Measurements from ENCODE around the gene SBK1.

GRCh38 chr16:28326881-28327610 lies 34.7 kb downstream of the SBK1 start:
- TF ChIP-seq POLR2A (IDR thresholded peaks at IDR 0.05; ENCODE audit: low read length) (no peak), CTCF (IDR thresholded peaks at IDR 0.05) (peak; percentile 67), RFX5 (IDR thresholded peaks at IDR 0.05) (no peak), ZC3H11A (IDR thresholded peaks at IDR 0.05) (no peak), PHF8 (IDR thresholded peaks at IDR 0.05; ENCODE audit: borderline replicate concordance, low read depth) (no peak), ELK1 (IDR thresholded peaks at IDR 0.05; ENCODE audit: low read depth, low read length) (no peak), SMC3 (IDR thresholded peaks at IDR 0.05) (peak; percentile 64), EHMT2 (IDR thresholded peaks at IDR 0.05; ENCODE audit: low read depth) (no peak), FOSL2 (IDR thresholded peaks at IDR 0.05) (no peak), FOSL2 (CRISPR knock-in tag; IDR thresholded peaks at IDR 0.05) (no peak), EP300 (IDR thresholded peaks at IDR 0.05) (no peak), MAX (IDR thresholded peaks at IDR 0.05) (no peak), CBX8 (IDR thresholded peaks at IDR 0.05) (no peak), SREBF2 (IDR thresholded peaks at IDR 0.05) (no peak), RNF2 (IDR thresholded peaks at IDR 0.05; ENCODE audit: borderline replicate concordance, low read depth) (no peak)
